Mesothelial cell of epicardium (in vitro differentiated cells): ENCODE data around the gene FER. TPM values are rescaled to one million over a fixed set of nuclear protein-coding genes. Genes with fewer than 3 reads are reported as not detected.

Experiments used
- DNase-seq, 2 experiments: peaks; one replicate each; pipeline ENCODE4 v3.0.0; 2021; ENCODE audit warnings: low spot score in 2 of 2; ENCODE audit not compliant: unreplicated experiment in 2 of 2
- H3K27ac Mint-ChIP-seq: 2 replicates; pipeline ENCODE4 v1.8.0; 2021; ENCODE audit warnings: mixed read lengths
- H3K27me3 Mint-ChIP-seq: 2 replicates; pipeline ENCODE4 v1.8.0; 2021; ENCODE audit warnings: low read depth, mixed read lengths
- H3K36me3 Mint-ChIP-seq: 2 replicates; pipeline ENCODE4 v1.8.0; 2021; ENCODE audit warnings: mixed read lengths
- H3K4me1 Mint-ChIP-seq: 2 replicates; pipeline ENCODE4 v1.8.0; 2021; ENCODE audit warnings: mixed read lengths
- H3K4me3 Mint-ChIP-seq: 2 replicates; pipeline ENCODE4 v1.8.0; 2021; ENCODE audit warnings: mild to moderate bottlenecking, moderate library complexity, mixed read lengths
- H3K9me3 Mint-ChIP-seq: 2 replicates; pipeline ENCODE4 v1.8.0; 2021; ENCODE audit warnings: mixed read lengths
- CTCF ChIP-seq: fragments of 200-600 bp; sonication (generic); IDR thresholded peaks from one replicate; pipeline ENCODE4 v1.5.0; 2021; ENCODE audit warnings: antibody characterized with exemption; ENCODE audit not compliant: unreplicated experiment
- total RNA-seq: library from RNA; stranded (reverse); gene quantifications from 3 replicates; pipeline ENCODE4 v1.2.1, GENCODE V29; 2021

The FER gene
- total RNA-seq, 1 donor from 2014 or later = 44.3 TPM

- H3K4me3 Mint-ChIP-seq = no peak overlapping the region
- no peak for TF ChIP-seq CTCF
- no peak for DNase-seq
- H3K27me3 Mint-ChIP-seq = peaks cover 23% of the 10 kb centered on the region
- peaks cover 16% of the 10 kb centered on the region for H3K4me1 Mint-ChIP-seq
- H3K27ac Mint-ChIP-seq = no peak overlapping the region
- no peaks in the 10 kb centered on the region for H3K9me3 Mint-ChIP-seq
- H3K36me3 Mint-ChIP-seq = no peaks in the 10 kb centered on the region
Observed at GRCh38 chr5:109195667-109196066, 448.0 kb downstream of the FER start.

- Mint-ChIP-seq H3K36me3 (no peaks in the 10 kb centered on the region), H3K27ac (peak overlapping the region; percentile 52), H3K9me3 (no peaks in the 10 kb centered on the region), H3K4me3 (no peak overlapping the region), H3K27me3 (peaks cover 23% of the 10 kb centered on the region), H3K4me1 (peaks cover 15% of the 10 kb centered on the region)
- no peak for DNase-seq
- no peak for TF ChIP-seq CTCF
Observed at GRCh38 chr5:109196087-109196822, 448.6 kb downstream of the FER start.

- H3K36me3 Mint-ChIP-seq = no peaks in the 10 kb centered on the region
- TF ChIP-seq CTCF = no peak
- DNase-seq = no peak
- peaks cover 23% of the 10 kb centered on the region for H3K27me3 Mint-ChIP-seq
- H3K4me3 Mint-ChIP-seq = no peak overlapping the region
- H3K9me3 Mint-ChIP-seq = no peaks in the 10 kb centered on the region
- peaks cover 13% of the 10 kb centered on the region for H3K4me1 Mint-ChIP-seq
- no peak overlapping the region for H3K27ac Mint-ChIP-seq
Observed at GRCh38 chr5:109196823-109197160, 449.1 kb downstream of the FER start.

GRCh38 chr5:109199289-109199688 lies 451.6 kb downstream of the FER start:
- TF ChIP-seq CTCF = no peak
- DNase-seq = no peak
- H3K4me1 Mint-ChIP-seq = peaks cover 13% of the 10 kb centered on the region
- H3K36me3 Mint-ChIP-seq = no peaks in the 10 kb centered on the region
- H3K9me3 Mint-ChIP-seq = peaks cover 5% of the 10 kb centered on the region
- no peak overlapping the region for H3K27ac Mint-ChIP-seq
- H3K27me3 Mint-ChIP-seq = peaks cover 9% of the 10 kb centered on the region
- H3K4me3 Mint-ChIP-seq = no peak overlapping the region

- peaks cover 13% of the 10 kb centered on the region for H3K4me1 Mint-ChIP-seq
- no peaks in the 10 kb centered on the region for H3K36me3 Mint-ChIP-seq
- no peak for TF ChIP-seq CTCF
- H3K27ac Mint-ChIP-seq = no peak overlapping the region
- no peak for DNase-seq
- peaks cover 3% of the 10 kb centered on the region for H3K27me3 Mint-ChIP-seq
- peaks cover 12% of the 10 kb centered on the region for H3K9me3 Mint-ChIP-seq
- H3K4me3 Mint-ChIP-seq = no peak overlapping the region
Observed at GRCh38 chr5:109199799-109200620, 452.3 kb downstream of the FER start.
